ENCODE data around the gene SCRN1. TPM values are rescaled to one million over a fixed set of nuclear protein-coding genes. Genes with fewer than 3 reads are reported as not detected.

The SCRN1 gene
- total RNA-seq, 1 donor from 2014 or later: 3.1 TPM

Other genes with a start within 250 kb of the SCRN1 start
- 0.73 TPM for gene WIPF3, start 183.3 kb downstream of the SCRN1 start, total RNA-seq
- gene FKBP14, start 36.9 kb upstream of the SCRN1 start, total RNA-seq: 4.9 TPM
- gene PLEKHA8, start 38.6 kb upstream of the SCRN1 start, total RNA-seq: 4.3 TPM
- 2.8 TPM for gene MTURN, start 145.2 kb upstream of the SCRN1 start, total RNA-seq